HG02763 (cell line): Measurements from ENCODE around the gene C19orf18.

Source experiments
- ATAC-seq: cut with Tn5 transposase; IDR thresholded peaks from one replicate; pipeline ENCODE4 v1.9.1; 2021; ENCODE audit warnings: mild to moderate bottlenecking, moderate library complexity; ENCODE audit not compliant: unreplicated experiment

C19orf18 gene

DNA sequence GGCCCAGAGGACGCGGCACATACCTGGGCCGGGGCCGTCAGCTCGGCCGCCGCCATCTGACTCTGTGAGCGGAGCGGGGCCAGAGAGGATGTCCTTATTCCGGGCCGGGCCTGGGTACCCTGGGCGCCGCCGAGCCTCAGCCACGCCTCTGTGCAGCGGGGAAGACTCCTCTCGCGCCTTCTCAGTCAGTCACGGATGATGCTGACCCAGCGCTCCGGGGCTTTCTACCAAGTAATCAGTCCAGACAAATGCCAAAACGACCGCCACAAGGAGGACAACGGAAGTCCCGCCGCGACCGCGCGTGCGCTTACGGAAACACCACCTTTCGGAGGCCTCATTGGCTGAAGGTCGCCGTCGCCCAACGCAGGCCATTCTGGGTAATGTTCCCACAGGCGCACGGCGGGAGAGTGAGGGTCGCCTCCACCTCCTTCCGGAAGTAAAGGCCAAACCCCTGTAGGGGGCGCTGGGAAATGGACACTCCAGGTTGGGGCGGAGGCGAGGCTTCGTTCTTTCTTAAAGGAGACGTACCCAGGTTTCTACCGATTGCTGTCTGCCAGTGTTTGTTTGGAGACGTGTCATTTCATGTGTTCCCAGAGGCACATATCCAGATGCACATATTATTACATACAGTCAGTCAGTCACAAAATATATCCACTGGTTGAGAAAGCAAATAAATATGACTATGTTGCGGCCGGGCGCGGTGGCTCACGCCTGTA lies 26.8 kb downstream of the C19orf18 start, which contains the start of gene ZNF256:
Gene ZNF256 (minus strand): TSS at position 288 of the 716 bp plus-strand sequence. CDS start 232 bp downstream, at position 56.
- peak; percentile 79 for ATAC-seq

DNA sequence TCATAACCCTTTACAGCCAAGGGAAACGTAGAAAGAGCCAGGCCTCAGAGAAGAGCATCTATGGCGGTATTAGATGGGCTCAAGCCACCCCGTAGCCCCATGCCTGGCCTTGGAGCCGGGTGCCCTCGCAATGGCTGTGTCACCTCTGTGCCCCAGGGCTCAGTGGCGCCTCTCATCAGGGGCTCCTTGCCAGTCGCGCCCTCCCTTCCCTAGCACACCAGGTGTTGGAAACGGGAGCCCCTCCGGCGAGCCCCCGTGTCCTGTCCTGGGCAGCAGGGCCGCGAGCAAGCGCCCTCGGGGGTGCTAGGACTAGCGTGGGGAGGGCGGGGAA lies 27.3 kb downstream of the C19orf18 start:
- ATAC-seq: peak; percentile 31

DNA sequence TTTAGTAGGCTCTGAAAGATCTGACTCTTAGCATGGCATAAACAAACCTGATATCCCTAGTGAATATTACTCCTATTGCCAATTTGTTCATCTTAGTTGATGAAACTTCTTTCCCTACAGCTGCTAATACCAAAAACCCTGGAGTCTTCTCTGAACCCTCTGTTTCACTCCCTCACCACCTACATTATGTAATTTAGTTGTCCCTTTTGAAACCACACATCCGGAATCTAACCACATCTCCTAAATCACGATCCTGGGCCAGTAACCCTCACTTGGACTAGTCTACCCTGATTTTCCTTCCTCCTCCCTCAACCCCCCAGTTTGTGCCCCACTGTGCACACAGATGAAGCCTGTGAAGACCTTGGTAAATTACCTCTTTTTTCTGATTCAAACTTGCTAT lies 28.0 kb downstream of the C19orf18 start:
- no peak for ATAC-seq

DNA sequence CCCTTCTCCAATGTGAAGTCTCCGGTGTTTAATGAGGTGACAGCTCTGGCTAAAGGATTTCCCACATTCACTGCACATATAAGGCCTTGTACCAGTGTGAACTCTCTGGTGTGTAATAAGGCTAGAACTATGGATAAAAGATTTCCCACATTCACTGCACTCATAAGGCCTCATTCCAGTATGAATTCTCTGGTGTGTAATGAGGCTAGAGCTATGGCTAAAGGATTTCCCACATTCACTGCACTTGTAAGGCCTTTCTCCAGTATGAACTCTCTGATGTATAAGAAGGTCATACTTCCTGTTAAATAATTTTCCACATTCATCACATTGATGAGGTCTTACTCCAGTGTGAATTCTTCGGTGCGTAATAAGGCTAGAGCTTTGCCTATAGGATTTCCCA lies 32.7 kb downstream of the C19orf18 start:
- no peak for ATAC-seq

DNA sequence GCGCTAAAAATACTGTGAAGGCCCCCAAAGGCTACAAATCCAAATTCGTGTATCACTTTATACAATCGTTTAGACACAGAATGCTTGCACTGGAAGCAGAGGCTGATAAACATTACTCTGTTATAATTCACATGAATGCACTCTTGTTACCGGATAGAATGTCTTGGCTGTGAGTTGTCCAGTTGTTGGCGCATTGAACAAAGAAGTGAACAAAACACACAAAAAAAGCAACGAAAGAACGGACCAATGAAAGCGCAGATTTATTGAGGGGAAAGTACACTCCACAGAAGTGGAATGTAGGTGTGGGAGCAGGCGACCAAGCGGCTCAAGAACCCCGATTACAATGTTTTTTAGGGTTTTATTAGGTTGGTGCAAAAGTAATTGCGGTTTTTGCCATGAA lies 38.6 kb downstream of the C19orf18 start:
- no peak for ATAC-seq

DNA sequence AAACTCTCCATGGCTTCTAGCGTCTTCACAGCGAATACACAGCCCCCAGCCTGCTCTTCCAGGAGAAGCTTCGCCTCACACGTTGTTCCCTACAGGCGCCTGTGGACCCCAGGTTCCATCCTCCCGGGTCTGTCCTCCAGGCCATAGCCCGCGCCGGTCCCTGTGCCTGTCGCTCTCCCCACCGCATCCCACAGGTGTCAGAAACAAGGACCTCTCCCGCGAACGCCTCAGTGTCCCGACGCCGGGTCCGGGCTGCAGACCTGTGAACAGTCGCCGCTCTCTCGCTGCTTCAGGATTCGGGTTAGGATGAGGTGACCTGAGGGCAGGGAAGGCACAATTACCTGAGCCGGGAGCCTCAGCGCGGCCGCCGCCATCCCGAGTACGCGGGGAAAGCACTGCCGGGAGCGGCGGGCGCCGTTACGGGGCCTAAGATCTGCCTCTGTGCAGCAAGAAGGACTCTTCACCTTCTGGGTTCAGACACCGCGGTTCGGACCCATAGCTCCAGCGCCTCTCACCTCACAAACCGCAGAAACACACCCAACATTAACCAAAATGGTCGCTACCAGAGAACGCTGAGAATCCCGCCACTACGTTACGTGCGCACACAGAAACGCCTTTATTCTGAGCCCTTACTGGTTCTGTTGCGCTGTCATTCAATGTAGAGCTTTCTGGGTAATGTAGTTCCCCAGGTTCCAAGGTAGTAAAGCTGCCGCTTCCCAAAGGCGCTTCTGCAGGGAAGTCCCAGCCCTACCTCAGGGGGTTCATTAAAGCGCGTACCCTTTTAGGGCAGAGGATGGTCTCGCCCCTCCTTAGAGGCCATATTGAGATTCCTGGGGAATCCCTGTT lies 39.3 kb downstream of the C19orf18 start, which contains the start of gene ZNF418:
Gene ZNF418 (minus strand): TSS at position 583 of the 846 bp plus-strand sequence. CDS start 1,580 bp downstream, outside the sequence.
- no peak for ATAC-seq

DNA sequence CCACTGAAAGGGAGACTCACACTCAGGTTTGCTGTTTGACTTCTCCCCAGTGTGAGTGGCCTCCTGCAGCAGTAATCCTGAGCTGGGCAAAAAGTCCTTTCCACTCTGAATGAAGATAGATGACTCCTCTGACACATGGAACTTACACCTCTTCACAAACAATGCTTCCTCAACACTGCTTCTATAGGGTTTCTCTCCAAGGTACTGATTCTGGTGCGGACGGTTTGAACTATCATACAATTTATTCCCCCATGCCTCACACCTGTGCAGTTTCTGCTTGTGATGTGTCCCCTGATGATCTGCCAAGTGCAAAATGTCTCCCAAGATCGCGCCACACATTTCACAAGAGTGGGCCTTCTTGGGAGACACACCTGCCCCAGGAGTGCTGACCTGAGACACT lies 46.7 kb downstream of the C19orf18 start:
- ATAC-seq: no peak

DNA sequence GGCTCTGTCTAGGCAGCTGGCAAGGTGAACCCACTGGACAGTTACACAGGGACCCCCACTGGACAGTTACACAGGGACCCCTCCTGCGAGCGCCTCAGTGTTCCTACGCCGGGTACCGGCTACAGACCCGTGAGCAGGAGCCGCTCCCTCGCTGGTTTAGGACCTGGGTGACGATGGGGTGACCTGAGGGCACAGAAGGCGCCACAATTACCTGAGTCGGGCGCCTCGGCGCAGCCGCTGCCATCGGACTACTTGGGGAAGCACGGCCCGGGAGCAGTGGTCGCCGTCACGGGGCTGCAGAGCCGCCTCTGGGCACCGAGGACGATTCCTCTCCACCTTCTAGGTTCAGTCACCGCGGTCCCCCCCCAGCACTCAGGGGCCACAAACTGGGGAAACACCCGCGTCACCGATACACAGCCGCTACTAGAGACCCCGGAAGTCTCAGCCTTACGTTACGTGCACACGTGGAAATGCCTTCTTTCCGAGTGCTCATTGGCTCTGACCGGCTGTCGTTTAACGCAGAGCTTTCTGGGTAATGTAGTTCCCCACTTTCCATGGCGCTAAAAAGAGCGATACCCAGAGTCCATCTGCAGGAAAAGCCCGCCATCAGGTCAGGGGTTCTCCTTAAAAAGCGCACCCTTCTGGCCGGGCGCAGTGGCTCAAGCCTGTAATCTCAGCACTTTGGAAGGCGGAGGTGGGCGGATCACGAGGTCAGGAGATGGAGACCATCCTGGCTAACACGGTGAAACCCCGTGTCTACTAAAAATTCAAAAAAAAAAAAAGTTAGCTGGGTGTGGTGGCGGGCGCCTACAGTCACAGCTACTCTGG lies 58.0 kb downstream of the C19orf18 start, which contains the start of gene ZNF417:
Gene ZNF417 (minus strand): TSS at position 425 of the 828 bp plus-strand sequence. CDS start 181 bp downstream, at position 244.
- peak; percentile 97 for ATAC-seq

DNA sequence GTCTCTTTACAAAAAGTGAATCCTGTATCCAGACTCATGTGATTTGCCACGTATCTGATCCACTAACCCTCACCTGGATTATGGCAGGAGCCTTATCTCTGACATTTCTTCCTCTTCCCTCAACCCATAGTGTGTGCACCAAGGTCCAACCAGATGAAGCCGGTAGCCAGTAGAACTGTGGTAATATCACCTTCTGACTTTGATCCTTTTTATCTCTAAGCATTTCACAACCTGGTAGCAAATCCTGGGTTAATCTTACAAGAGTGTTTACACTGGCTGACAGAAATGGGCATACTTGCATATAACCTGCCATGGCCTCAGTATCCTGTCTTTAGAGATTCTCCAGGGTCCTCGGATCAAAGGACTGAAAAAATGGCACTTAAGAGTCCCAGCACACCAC lies 59.8 kb downstream of the C19orf18 start:
- no peak for ATAC-seq
